ENCODE measurements around the gene C2orf68. TPM values are rescaled to one million over a fixed set of nuclear protein-coding genes. Genes with fewer than 3 reads are reported as not detected.

The C2orf68 gene
- total and polyA plus RNA-seq, 9 of the 15 experiments (the other 6 are each of a cell fraction or from before 2014, with no cell fraction given): 22.1 to 50.0 (median 31.8) TPM

DNA sequence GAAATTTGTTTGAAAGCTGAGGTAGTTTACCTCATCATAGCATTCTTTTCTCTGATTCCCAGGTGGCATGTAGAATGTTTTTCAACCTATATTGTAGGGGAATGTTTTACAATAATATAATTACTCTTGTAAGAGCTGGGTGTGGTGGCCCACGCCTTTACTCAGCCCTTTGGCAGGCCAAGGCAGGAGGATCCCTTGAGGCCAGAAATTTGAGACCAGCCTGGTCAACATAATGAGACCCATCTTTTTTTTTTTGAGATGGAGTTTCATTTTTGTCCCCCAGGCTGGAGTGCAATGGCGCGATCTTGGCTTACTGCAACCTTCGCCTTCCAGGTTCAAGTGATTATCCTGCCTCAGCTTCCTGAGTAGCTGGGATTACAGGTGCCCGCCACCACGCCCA lies 7.8 kb upstream of the C2orf68 start:
- Histone ChIP-seq H3K9me3 (replicated peaks; ENCODE audit: control insufficient read depth, insufficient read depth, low read depth, low read length) (no peaks in the 10 kb centered on the region), H4K20me1 (replicated peaks; ENCODE audit: control insufficient read depth, insufficient read depth, low read length) (no peaks in the 10 kb centered on the region; the same call in 1 of the 2 replicates), H2AFZ (ENCODE audit: low read depth, low read length) (no peak overlapping the region), H3K4me3 (no peak overlapping the region), H3K27me3 (ENCODE audit: control insufficient read depth in 2 of 2, insufficient read depth in 2 of 2, low read length in 2 of 2) (no peaks in the 10 kb centered on the region), H3K4me2 (ENCODE audit: insufficient read depth, low read length) (no peak overlapping the region), H3K79me2 (ENCODE audit: control insufficient read depth, insufficient read depth, low read length) (peaks cover 54% of the 10 kb centered on the region), H3K9ac (ENCODE audit: insufficient read depth in 1 of 2, low read depth in 2 of 2, low read length in 2 of 2) (no peak overlapping the region), H3K27ac (ENCODE audit: extremely low read depth, low read depth, low read length) (no peak overlapping the region), H3K9me1 (ENCODE audit: control insufficient read depth, insufficient read depth, low read length) (no peaks in the 10 kb centered on the region), H3K4me1 (replicated peaks in 1 of 2; ENCODE audit: control insufficient read depth in 2 of 2, insufficient read depth in 2 of 2, low read length in 2 of 2) (peaks cover 10 to 11% of the 10 kb centered on the region in 2 experiments; a peak in 4 of 5 replicates), H3K36me3 (ENCODE audit: control insufficient read depth, insufficient read depth, low read length) (peaks cover 70% of the 10 kb centered on the region)
- POLR2A ChIA-PET: interaction anchor here (1.0 to 2.6 kb wide), 3 partner anchors 8 to 24 kb away, joined by 3 to 8 read pairs (median 7); partner anchors contain the start of gene C2orf68
- CTCF ChIA-PET (ENCODE audit: low intra/inter-chr PET ratio): no interaction called here
- no peak for DNase-seq (ENCODE audit: extremely low read depth in 1 of 4, low spot score in 3 of 4)
- ATAC-seq: no peak
- no peak for FAIRE-seq
- intact Hi-C loops (cut with micrococcal nuclease): loop anchor here (5.0 kb wide), 1 partner anchor 292 kb away; the partner anchor contains the start of gene TGOLN2
- in situ Hi-C loops (cut with MboI): no loop called here
- TF ChIP-seq ZNF717 (CRISPR knock-in tag; IDR thresholded peaks at IDR 0.05) (no peak), ZNF224 (CRISPR knock-in tag; IDR thresholded peaks at IDR 0.05) (no peak), TFAM (CRISPR knock-in tag; conservative IDR thresholded peaks at IDR 0.05) (no peak), DIDO1 (tag; IDR thresholded peaks at IDR 0.05; ENCODE audit: low read depth) (no peak), HNRNPK (IDR thresholded peaks at IDR 0.05; ENCODE audit: low read depth, low read length, poor library complexity, severe bottlenecking) (no peak), DNMT1 (IDR thresholded peaks at IDR 0.05) (no peak), MBD2 (IDR thresholded peaks at IDR 0.05; ENCODE audit: borderline replicate concordance, low read depth) (no peak), TEAD2 (tag; IDR thresholded peaks at IDR 0.05) (no peak), RBM22 (IDR thresholded peaks at IDR 0.05; ENCODE audit: low read depth, low read length, poor library complexity, severe bottlenecking) (no peak), FUS (optimal IDR thresholded peaks at IDR 0.05; ENCODE audit: low read depth, low read length) (no peak), KAT8 (IDR thresholded peaks at IDR 0.05; ENCODE audit: low read depth) (no peak), BRD4 (IDR thresholded peaks at IDR 0.05) (no peak), MYNN (IDR thresholded peaks at IDR 0.05) (no peak), MYNN (CRISPR knock-in tag; IDR thresholded peaks at IDR 0.05) (no peak), GTF2E2 (tag; IDR thresholded peaks at IDR 0.05) (no peak), NONO (IDR thresholded peaks at IDR 0.05; ENCODE audit: low read depth in 2 of 2, low read length in 1 of 2) (no peak), NR3C1 (CRISPR knock-in tag; IDR thresholded peaks at IDR 0.05) (no peak)
- TF ChIP-seq, protein P1, sequence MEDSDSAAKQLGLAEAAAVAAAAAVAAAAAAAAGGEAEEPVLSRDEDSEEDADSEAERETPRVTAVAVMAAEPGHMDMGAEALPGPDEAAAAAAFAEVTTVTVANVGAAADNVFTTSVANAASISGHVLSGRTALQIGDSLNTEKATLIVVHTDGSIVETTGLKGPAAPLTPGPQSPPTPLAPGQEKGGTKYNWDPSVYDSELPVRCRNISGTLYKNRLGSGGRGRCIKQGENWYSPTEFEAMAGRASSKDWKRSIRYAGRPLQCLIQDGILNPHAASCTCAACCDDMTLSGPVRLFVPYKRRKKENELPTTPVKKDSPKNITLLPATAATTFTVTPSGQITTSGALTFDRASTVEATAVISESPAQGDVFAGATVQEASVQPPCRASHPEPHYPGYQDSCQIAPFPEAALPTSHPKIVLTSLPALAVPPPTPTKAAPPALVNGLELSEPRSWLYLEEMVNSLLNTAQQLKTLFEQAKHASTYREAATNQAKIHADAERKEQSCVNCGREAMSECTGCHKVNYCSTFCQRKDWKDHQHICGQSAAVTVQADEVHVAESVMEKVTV (CRISPR knock-in tag; IDR thresholded peaks at IDR 0.05): no peak
- TF ChIP-seq, protein P2, sequence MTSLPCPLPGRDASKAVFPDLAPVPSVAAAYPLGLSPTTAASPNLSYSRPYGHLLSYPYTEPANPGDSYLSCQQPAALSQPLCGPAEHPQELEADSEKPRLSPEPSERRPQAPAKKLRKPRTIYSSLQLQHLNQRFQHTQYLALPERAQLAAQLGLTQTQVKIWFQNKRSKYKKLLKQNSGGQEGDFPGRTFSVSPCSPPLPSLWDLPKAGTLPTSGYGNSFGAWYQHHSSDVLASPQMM (CRISPR knock-in tag; IDR thresholded peaks at IDR 0.05): no peak
- TF ChIP-seq, protein P3, sequence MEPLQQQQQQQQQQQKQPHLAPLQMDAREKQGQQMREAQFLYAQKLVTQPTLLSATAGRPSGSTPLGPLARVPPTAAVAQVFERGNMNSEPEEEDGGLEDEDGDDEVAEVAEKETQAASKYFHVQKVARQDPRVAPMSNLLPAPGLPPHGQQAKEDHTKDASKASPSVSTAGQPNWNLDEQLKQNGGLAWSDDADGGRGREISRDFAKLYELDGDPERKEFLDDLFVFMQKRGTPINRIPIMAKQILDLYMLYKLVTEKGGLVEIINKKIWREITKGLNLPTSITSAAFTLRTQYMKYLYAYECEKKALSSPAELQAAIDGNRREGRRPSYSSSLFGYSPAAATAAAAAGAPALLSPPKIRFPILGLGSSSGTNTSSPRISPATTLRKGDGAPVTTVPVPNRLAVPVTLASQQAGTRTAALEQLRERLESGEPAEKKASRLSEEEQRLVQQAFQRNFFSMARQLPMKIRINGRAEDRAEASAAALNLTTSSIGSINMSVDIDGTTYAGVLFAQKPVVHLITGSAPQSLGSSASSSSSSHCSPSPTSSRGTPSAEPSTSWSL (CRISPR knock-in tag; IDR thresholded peaks at IDR 0.05; ENCODE audit: borderline replicate concordance): no peak
- TF ChIP-seq, protein P4, sequence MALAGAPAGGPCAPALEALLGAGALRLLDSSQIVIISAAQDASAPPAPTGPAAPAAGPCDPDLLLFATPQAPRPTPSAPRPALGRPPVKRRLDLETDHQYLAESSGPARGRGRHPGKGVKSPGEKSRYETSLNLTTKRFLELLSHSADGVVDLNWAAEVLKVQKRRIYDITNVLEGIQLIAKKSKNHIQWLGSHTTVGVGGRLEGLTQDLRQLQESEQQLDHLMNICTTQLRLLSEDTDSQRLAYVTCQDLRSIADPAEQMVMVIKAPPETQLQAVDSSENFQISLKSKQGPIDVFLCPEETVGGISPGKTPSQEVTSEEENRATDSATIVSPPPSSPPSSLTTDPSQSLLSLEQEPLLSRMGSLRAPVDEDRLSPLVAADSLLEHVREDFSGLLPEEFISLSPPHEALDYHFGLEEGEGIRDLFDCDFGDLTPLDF (CRISPR knock-in tag; IDR thresholded peaks at IDR 0.05): no peak
- no TSS peak for BruUV-seq (replicated peaks)
- 88% methylated on average over 3 of the region's 6 CpGs for WGBS (ENCODE audit: insufficient coverage, low coverage, missing lambda C conversion rate)
